NCI-H1436 treated with DMSO at 0.1 percent for 48 hours (cell line): ENCODE measurements around the gene UHMK1.

Experiments used
- DNase-seq: peaks from one replicate; lab custom pipeline; 2025; lab: John Stamatoyannopoulos, UW

Gene UHMK1

GRCh38 chr1:162530307-162530987, 32.8 kb downstream of the UHMK1 start:
- DNase-seq: no peak

- no peak for DNase-seq
Observed at GRCh38 chr1:162530988-162531319, 33.3 kb downstream of the UHMK1 start.

GRCh38 chr1:162535501-162535900, 37.9 kb downstream of the UHMK1 start:
- DNase-seq: no peak

- no peak for DNase-seq
Observed at GRCh38 chr1:162536511-162536910, 38.9 kb downstream of the UHMK1 start.

GRCh38 chr1:162537216-162537615, 39.6 kb downstream of the UHMK1 start:
- no peak for DNase-seq

- no peak for DNase-seq
Observed at GRCh38 chr1:162538815-162539431, 41.3 kb downstream of the UHMK1 start.

- no peak for DNase-seq
Observed at GRCh38 chr1:162541619-162542141, 44.1 kb downstream of the UHMK1 start.

- DNase-seq: no peak
Observed at GRCh38 chr1:162543228-162543627, 45.6 kb downstream of the UHMK1 start.

GRCh38 chr1:162548170-162548569, 50.6 kb downstream of the UHMK1 start:
- no peak for DNase-seq

- DNase-seq: no peak
Observed at GRCh38 chr1:162549001-162549400, 51.4 kb downstream of the UHMK1 start.

GRCh38 chr1:162550925-162551324, 53.3 kb downstream of the UHMK1 start:
- DNase-seq: no peak

GRCh38 chr1:162551969-162552683, 54.5 kb downstream of the UHMK1 start:
- no peak for DNase-seq

- no peak for DNase-seq
Observed at GRCh38 chr1:162552684-162553252, 55.1 kb downstream of the UHMK1 start.

- no peak for DNase-seq
Observed at GRCh38 chr1:162554258-162554657, 56.6 kb downstream of the UHMK1 start.

- DNase-seq: no peak
Observed at GRCh38 chr1:162557536-162557935, 59.9 kb downstream of the UHMK1 start.

- no peak for DNase-seq
Observed at GRCh38 chr1:162560303-162561036, 62.9 kb downstream of the UHMK1 start.

GRCh38 chr1:162561037-162561615, 63.5 kb downstream of the UHMK1 start:
- peak; percentile 88 for DNase-seq

GRCh38 chr1:162561616-162562469, 64.2 kb downstream of the UHMK1 start, which contains the start of gene UAP1:
UAP1 (plus strand) TSS chr1:162561722; CDS start chr1:162566069, 4,347 bp downstream.
- DNase-seq: no peak

GRCh38 chr1:162562470-162562828, 64.8 kb downstream of the UHMK1 start:
- no peak for DNase-seq

GRCh38 chr1:162564762-162565218, 67.2 kb downstream of the UHMK1 start:
- DNase-seq: no peak

- DNase-seq: no peak
Observed at GRCh38 chr1:162565460-162565859, 67.8 kb downstream of the UHMK1 start.
